PC-3 (cell line): ENCODE measurements around the gene ZNF507.

Source experiments
- EZH2phosphoT487 ChIP-seq: fragments of 300-600 bp; sonication (generic); IDR thresholded peaks from 2 replicates; pipeline ENCODE4 v1.6.1; 2018; ENCODE audit warnings: mild to moderate bottlenecking, antibody characterized with exemption, low read length, borderline replicate concordance
- TF ChIP-seq, protein P1 (sequence below): fragments of 300-600 bp; sonication (generic); conservative IDR thresholded peaks from 2 replicates; pipeline ENCODE4 v1.5.1; 2017; ENCODE audit warnings: antibody characterized with exemption, low read depth, mild to moderate bottlenecking, low read length

- TF ChIP-seq, protein P1, sequence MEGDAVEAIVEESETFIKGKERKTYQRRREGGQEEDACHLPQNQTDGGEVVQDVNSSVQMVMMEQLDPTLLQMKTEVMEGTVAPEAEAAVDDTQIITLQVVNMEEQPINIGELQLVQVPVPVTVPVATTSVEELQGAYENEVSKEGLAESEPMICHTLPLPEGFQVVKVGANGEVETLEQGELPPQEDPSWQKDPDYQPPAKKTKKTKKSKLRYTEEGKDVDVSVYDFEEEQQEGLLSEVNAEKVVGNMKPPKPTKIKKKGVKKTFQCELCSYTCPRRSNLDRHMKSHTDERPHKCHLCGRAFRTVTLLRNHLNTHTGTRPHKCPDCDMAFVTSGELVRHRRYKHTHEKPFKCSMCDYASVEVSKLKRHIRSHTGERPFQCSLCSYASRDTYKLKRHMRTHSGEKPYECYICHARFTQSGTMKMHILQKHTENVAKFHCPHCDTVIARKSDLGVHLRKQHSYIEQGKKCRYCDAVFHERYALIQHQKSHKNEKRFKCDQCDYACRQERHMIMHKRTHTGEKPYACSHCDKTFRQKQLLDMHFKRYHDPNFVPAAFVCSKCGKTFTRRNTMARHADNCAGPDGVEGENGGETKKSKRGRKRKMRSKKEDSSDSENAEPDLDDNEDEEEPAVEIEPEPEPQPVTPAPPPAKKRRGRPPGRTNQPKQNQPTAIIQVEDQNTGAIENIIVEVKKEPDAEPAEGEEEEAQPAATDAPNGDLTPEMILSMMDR, result peak; percentile 64
- no peak for TF ChIP-seq EZH2phosphoT487
Observed at GRCh38 chr19:32357720-32358119, 12.3 kb downstream of the ZNF507 start.
